HEK293T (cell line): ENCODE data around the gene TCF7L1.

Source experiments
- CTCF ChIA-PET: fragments of 350-600 bp; formaldehyde crosslinking; extraction: SDS; loops from one replicate; lab custom pipeline; 2021; ENCODE audit warnings: antibody characterized with exemption, inconsistent platforms; lab: Yijun Ruan, JAX
- POLR2A ChIA-PET: fragments of 350-600 bp; formaldehyde crosslinking; extraction: SDS; loops from one replicate; lab custom pipeline; 2020; ENCODE audit warnings: antibody characterized with exemption, inconsistent platforms; lab: Yijun Ruan, JAX
- DNase-seq: peaks from one replicate; pipeline ENCODE4 v3.0.0; 2012; ENCODE audit warnings: mixed read lengths; ENCODE audit errors: extremely low spot score
- ARNT ChIP-seq: fragments of 450-650 bp; IDR thresholded peaks from 2 replicates; pipeline ENCODE4 v1.6.1; 2017; ENCODE audit warnings: mild to moderate bottlenecking
- BHLHE40 ChIP-seq: fragments of 450-650 bp; IDR thresholded peaks from 2 replicates; pipeline ENCODE4 v1.6.1; 2016; ENCODE audit warnings: mild to moderate bottlenecking, moderate library complexity, borderline replicate concordance
- CTBP1 ChIP-seq: fragments of 450-650 bp; IDR thresholded peaks from 2 replicates; pipeline ENCODE4 v1.6.1; 2016; ENCODE audit warnings: borderline replicate concordance
- ELF4 ChIP-seq: fragments of 450-650 bp; IDR thresholded peaks from 2 replicates; pipeline ENCODE4 v1.6.1; 2017; ENCODE audit warnings: antibody characterized with exemption
- FOXA1 ChIP-seq: fragments of 450-650 bp; IDR thresholded peaks from 2 replicates; pipeline ENCODE4 v1.6.1; 2016; ENCODE audit warnings: mild to moderate bottlenecking
- FOXK2 ChIP-seq: fragments of 450-650 bp; IDR thresholded peaks from 2 replicates; pipeline ENCODE4 v1.6.1; 2016; ENCODE audit warnings: mild to moderate bottlenecking
- FOXM1 ChIP-seq: fragments of 450-650 bp; IDR thresholded peaks from 2 replicates; pipeline ENCODE4 v1.6.1; 2017; ENCODE audit warnings: mild to moderate bottlenecking, borderline replicate concordance
- HDGF ChIP-seq: fragments of 450-650 bp; IDR thresholded peaks from 2 replicates; pipeline ENCODE4 v1.6.1; 2017; ENCODE audit warnings: antibody characterized with exemption, borderline replicate concordance
- L3MBTL2 ChIP-seq: fragments of 450-650 bp; conservative IDR thresholded peaks from 2 replicates; pipeline ENCODE4 v1.6.1; 2016; ENCODE audit warnings: mild to moderate bottlenecking
- LEF1 ChIP-seq: fragments of 450-650 bp; IDR thresholded peaks from 2 replicates; pipeline ENCODE4 v1.6.1; 2017; ENCODE audit warnings: mild to moderate bottlenecking, borderline replicate concordance
- NFRKB ChIP-seq: fragments of 450-650 bp; IDR thresholded peaks from 2 replicates; pipeline ENCODE4 v1.6.1; 2016; ENCODE audit warnings: mild to moderate bottlenecking, moderate library complexity
- PKNOX1 ChIP-seq: fragments of 450-650 bp; IDR thresholded peaks from 2 replicates; pipeline ENCODE4 v1.6.1; 2016
- SP1 ChIP-seq: fragments of 450-650 bp; IDR thresholded peaks from 2 replicates; pipeline ENCODE4 v1.6.1; 2017
- SUZ12 ChIP-seq: fragments of 450-650 bp; IDR thresholded peaks from 2 replicates; pipeline ENCODE4 v1.6.1; 2016; ENCODE audit warnings: mild to moderate bottlenecking
- TARDBP ChIP-seq: fragments of 450-650 bp; IDR thresholded peaks from 2 replicates; pipeline ENCODE4 v1.6.1; 2016
- ZNF384 ChIP-seq: fragments of 450-650 bp; IDR thresholded peaks from 2 replicates; pipeline ENCODE4 v1.6.1; 2016

Gene TCF7L1

GRCh38 chr2:85156153-85156552 is 23.0 kb downstream of the TCF7L1 start:
- ChIA-PET POLR2A (interaction anchor here (1.5 kb wide), 1 partner anchor 24 kb away, joined by 3 read pairs; no protein-coding TSS in a partner anchor), CTCF (interaction anchor here (0.8 kb wide), 1 partner anchor 15 kb away, joined by 3 read pairs; no protein-coding TSS in a partner anchor)
- TF ChIP-seq NFRKB (no peak), SP1 (no peak), ZNF384 (no peak), PKNOX1 (no peak), LEF1 (no peak), ELF4 (no peak), FOXK2 (no peak), BHLHE40 (no peak), L3MBTL2 (no peak), FOXM1 (no peak), HDGF (no peak), SUZ12 (no peak), CTBP1 (no peak), TARDBP (no peak)
- DNase-seq: no peak

- no peak for DNase-seq
- CTCF ChIA-PET: interaction anchor here (0.8 kb wide), 1 partner anchor 16 kb away, joined by 3 read pairs; no protein-coding TSS in a partner anchor
- POLR2A ChIA-PET: interaction anchor here (1.5 kb wide), 1 partner anchor 24 kb away, joined by 3 read pairs; no protein-coding TSS in a partner anchor
- no peak for TF ChIP-seq FOXM1
- TF ChIP-seq LEF1: no peak
- no peak for TF ChIP-seq FOXK2
- no peak for TF ChIP-seq PKNOX1
- TF ChIP-seq TARDBP: no peak
- TF ChIP-seq SP1: no peak
- no peak for TF ChIP-seq L3MBTL2
- no peak for TF ChIP-seq BHLHE40
- no peak for TF ChIP-seq CTBP1
- TF ChIP-seq ZNF384: no peak
- no peak for TF ChIP-seq ARNT
- TF ChIP-seq HDGF: no peak
- no peak for TF ChIP-seq ELF4
- TF ChIP-seq NFRKB: no peak
- no peak for TF ChIP-seq FOXA1
- no peak for TF ChIP-seq SUZ12
These were observed 23.4 kb downstream of the TCF7L1 start for GRCh38 chr2:85156619-85157018.

GRCh38 chr2:85157345-85157744 is 24.2 kb downstream of the TCF7L1 start:
- DNase-seq: no peak
- ChIA-PET POLR2A (interaction anchor here (1.1 kb wide), 1 partner anchor 24 kb away, joined by 3 read pairs; the partner anchor contains the start of gene TCF7L1), CTCF (no interaction called here)
- no peak for TF ChIP-seq FOXK2
- no peak for TF ChIP-seq FOXA1
- no peak for TF ChIP-seq BHLHE40
- no peak for TF ChIP-seq SP1
- no peak for TF ChIP-seq ARNT
- no peak for TF ChIP-seq ELF4
- TF ChIP-seq CTBP1: no peak
- TF ChIP-seq TARDBP: no peak
- no peak for TF ChIP-seq L3MBTL2
- no peak for TF ChIP-seq LEF1
- no peak for TF ChIP-seq NFRKB
- TF ChIP-seq SUZ12: no peak
- no peak for TF ChIP-seq FOXM1

- CTCF ChIA-PET: no interaction called here
- TF ChIP-seq SUZ12 (no peak), FOXK2 (no peak), L3MBTL2 (no peak), HDGF (no peak), ZNF384 (no peak)
- POLR2A ChIA-PET: interaction anchor here (0.6 to 1.1 kb wide), 2 partner anchors 26 to 201 kb away, joined by 3 read pairs; partner anchors contain the start of gene TCF7L1
- DNase-seq: no peak
These were observed 25.5 kb downstream of the TCF7L1 start for GRCh38 chr2:85158559-85159273.

- TF ChIP-seq NFRKB (no peak), L3MBTL2 (no peak), SUZ12 (no peak), CTBP1 (no peak), PKNOX1 (no peak), FOXM1 (no peak), FOXA1 (no peak), HDGF (no peak), FOXK2 (no peak), ELF4 (no peak), BHLHE40 (no peak), ARNT (no peak), SP1 (no peak)
- DNase-seq: no peak
- POLR2A ChIA-PET: no interaction called here
- CTCF ChIA-PET: no interaction called here
These were observed 26.4 kb downstream of the TCF7L1 start for GRCh38 chr2:85159589-85159988.
